HG03159 (cell line): ENCODE data around the gene KRTAP10-7.
"Not testable (repeated sequence)": the region's sequence is repeated elsewhere in the genome, so short reads cannot be mapped to it uniquely, and the experiment has no call there.

Source experiments
- ATAC-seq: cut with Tn5 transposase; IDR thresholded peaks from one replicate; pipeline ENCODE4 v1.9.1; 2021; ENCODE audit warnings: mild to moderate bottlenecking, moderate library complexity; ENCODE audit not compliant: unreplicated experiment

Gene KRTAP10-7, protein sequence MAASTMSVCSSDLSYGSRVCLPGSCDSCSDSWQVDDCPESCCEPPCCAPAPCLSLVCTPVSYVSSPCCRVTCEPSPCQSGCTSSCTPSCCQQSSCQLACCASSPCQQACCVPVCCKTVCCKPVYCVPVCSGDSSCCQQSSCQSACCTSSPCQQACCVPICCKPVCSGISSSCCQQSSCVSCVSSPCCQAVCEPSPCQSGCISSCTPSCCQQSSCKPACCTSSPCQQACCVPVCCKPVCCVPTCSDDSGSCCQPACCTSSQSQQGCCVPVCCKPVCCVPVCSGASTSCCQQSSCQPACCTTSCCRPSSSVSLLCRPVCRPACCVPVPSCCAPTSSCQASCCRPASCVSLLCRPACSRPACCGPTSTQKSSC

DNA sequence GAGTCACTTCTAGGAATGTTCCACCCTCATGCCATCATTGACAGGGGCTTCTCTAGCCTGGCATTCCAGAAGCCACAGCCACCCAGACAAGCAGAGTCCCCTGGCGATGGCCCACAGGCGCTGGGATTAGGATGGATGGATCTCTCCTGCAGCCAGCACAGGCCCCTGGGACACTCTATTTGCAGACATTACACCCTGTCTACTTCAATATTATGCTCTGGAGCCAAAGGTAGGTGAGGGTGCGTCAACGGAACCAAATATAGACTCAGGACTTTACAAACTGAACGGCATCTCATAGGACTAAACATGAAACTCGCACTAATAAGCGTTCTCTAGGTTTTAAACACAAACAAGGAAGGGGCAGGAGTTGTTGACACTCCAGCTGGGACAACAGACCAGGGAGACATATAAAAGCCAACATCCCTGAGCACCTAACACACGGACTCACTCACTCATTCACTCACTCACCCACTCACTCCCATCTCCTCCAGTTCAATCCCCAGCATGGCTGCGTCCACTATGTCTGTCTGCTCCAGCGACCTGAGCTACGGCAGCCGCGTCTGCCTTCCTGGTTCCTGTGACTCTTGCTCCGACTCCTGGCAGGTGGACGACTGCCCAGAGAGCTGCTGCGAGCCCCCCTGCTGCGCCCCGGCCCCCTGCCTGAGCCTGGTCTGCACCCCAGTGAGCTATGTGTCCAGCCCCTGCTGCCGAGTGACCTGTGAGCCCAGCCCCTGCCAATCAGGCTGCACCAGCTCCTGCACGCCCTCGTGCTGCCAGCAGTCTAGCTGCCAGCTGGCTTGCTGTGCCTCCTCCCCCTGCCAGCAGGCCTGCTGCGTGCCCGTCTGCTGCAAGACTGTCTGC is at the start of gene KRTAP10-7:
KRTAP10-7 (plus strand) TSS at position 480 of the 861 bp plus-strand sequence; CDS start at position 505, 25 bp downstream.
- ATAC-seq, result not testable (repeated sequence)

DNA sequence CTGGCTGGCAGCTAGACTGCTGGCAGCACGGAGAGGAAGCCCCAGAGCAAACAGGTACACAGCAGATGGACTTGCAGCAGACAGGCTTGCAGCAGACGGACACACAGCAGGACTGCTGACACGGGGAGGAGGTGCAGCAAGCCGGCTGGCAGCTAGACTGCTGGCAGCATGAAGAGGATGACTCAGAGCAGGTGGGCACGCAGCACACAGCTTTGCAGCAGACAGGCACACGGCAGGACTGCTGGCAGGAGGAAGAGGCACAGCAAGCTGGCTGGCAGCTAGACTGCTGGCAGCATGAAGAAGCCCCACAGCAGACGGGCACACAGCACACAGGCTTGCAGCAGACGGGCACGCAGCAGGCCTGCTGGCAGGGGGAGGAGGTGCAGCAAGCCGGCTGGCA is 49.6 kb upstream of the KRTAP10-7 start:
- no peak for ATAC-seq

DNA sequence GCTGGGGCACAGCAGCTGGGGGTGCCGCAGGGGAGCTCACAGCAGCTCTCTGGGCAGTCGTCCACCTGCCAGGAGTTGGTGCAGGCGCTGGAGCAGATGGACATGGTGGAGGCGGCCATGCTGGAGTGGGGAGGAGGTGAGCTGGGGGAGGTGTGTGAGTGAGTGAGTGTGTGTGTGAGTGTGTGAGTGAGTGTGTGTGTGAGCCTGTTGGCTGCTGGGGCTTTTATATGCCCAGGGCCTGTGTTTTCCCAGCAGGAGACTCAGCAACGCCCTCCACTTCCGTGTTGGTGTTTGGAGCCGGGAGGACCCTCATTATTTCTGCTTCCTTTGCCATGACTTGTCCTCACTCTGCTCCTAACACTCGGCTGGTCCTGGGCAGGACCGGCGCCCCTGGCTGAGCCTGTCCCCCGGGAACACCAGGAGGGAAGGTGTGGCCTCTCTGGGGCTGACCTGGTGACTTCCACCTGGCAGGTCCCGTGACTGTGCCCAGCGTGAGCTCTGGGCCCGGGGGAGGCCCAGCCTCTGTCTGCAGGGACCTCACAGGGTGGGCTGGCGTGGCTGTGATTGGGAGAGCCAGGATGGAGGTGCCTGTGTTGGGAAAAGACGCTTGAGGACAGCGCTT is 48.9 kb upstream of the KRTAP10-7 start, which contains the start of gene KRTAP10-2:
KRTAP10-2 (minus strand) TSS at position 166 of the 622 bp plus-strand sequence; CDS start at position 119, 47 bp downstream.
- no peak for ATAC-seq

DNA sequence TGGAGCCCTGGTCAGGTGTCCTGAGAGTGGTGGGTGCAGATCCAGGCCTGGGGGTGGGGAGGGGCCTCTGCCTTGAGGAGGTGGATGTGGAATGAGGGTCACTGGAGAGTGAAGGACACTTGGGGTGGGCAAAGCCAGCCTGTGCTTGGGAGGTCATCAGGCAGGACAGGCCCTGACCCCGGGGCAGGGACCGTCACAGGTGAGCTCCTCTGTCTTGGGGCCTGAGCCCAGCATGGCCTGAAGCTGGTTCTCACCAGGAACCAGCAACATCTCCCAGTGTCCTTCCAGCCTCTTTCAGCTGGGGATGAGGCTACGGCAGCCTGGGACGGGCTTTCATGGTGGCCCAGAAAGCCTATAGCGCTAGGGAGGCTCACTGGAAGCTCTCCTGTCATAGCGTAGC is 48.3 kb upstream of the KRTAP10-7 start:
- no peak for ATAC-seq

DNA sequence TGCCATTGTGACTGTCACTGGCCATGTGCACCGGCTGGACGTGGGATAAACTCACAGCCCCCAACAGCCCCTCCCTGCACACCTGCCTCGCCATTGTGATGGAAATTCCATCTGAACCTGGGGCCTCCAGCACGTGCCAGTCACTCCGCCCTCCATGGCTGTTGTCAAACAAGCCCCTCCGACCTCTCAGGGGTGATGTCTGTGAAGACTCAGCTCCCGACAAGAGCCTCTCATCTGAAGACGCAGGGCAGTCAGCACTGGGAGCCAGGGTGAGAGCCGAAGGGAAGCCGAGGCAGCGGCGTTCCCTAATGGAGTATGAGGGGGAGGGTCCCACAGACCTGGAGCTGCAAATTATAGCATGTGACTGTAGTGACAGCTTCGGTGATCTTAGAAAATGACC is 47.7 kb upstream of the KRTAP10-7 start:
- no peak for ATAC-seq

DNA sequence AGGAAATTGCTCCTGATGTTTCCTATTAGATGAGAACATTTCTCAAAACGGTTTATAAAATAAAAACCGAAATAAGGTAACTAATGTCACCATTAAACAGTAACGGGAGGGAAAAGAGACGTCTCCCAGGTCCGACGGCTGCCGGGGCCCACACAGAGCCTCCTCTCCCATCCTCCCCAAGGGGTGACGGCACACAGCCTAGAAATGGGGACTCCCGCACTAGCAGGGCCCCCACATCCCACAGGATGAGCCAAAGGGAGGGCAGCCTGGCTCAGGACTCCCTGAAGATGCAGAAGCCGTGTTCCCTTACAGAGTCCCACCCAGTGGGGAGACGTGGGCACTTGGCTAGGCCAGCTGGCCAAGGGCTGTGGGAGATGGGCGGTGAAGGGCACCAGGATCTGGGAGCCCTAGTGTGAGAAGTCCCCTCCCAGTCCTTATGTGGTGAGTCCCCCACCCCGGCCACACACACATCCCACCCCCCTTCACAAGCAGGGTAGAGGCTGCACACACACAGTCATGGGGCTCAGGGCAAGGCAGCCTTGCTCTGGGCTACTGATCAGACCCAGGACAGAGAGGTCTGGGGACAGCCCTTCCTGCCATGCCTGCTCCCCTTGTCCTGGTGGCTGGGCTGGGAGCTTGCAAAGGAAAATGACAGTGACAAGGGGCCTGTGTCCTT is 45.1 kb upstream of the KRTAP10-7 start:
- ATAC-seq, result no peak

DNA sequence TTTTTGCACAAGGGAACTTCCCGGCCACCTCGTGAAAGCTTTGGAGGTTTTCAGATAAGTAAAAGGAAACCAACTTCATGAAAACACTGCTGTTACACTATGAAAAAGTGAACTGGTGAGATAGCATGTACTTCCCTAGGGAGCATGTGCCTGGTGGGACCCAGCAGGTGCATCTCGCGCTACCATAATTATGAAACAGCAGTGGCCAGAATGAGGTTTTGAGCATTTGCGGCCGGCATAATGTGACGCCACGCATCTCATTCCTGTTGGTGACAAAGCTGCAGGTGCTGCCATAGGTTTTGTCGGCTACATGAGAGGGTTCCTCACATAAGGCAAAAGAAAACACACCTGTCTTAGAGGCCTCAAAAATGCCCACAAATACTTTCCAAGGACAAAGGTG is 43.5 kb upstream of the KRTAP10-7 start:
- no peak for ATAC-seq

DNA sequence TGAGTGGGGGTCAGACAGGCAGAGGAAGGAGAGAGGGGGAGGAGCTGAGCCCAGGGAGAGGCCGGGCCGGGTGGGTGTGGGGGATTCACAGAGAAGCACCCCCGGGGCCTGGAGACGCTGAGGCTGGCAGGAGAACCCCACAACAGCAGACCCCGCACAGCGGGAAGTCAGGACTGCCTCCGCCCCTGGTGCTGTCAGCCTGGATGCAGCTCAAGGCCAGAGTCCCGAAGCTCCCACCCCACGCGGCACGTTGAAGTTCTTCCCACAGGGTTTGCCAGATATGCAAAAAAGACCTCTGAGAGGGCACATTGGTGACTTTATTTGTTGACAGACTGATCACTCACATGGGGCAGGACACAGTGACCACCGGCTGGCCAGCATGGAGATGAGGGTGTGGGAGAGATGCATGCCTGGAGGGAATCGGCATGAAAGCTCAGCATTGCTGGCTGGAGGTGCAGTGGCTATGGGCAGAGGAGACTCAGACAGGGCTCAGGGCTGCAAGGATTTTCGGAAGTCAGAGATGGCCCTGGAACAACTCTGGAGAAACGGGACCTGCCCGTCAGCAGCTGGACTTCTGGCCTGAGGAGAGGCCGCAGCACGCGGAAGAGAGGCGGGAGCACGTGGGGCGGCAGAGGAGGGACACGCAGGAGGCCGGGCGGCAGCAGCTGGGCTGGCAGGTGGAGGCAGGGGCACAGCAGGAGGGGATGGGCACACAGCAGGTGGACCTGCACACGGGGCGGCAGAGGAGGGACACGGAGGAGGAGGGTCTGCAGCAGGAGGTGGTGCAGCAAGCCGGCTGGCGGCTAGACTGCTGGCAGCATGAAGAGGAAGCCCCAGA is 42.7 kb upstream of the KRTAP10-7 start:
- no peak for ATAC-seq

DNA sequence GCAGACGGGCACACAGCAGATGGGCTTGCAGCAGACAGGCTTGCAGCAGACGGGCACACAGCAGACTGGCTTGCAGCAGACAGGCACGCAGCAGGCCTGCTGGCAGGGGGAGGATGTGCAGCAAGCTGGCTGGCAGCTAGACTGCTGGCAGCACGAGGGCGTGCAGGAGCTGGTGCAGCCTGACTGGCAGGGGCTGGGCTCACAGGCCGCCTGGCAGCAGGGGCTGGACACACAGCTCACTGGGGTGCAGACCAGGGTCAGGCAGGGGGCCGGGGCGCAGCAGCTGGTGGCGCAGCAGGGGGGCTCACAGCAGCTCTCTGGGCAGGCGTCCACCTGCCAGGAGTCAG is 42.1 kb upstream of the KRTAP10-7 start:
- not testable (repeated sequence) for ATAC-seq

DNA sequence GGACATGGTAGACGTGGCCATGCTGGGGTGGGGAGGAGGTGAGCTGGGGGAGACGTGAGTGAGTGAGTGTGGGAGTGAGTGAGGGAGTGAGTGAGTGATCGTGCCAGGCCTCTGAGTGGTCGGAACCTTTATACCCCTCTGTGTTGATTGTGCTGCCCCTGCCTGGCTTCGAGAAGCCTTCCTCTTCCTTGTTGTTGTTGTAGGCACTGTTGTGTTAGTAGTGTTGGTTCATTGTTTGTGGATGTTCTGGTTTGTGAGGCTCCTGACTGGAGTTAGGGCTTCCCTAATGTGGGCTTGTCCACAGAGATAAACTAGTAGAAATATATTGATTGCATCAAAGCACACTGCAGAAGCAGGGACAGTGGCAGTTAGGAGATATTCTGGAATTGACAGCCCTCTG is 41.7 kb upstream of the KRTAP10-7 start, which contains the start of gene KRTAP10-3:
KRTAP10-3 (minus strand) TSS at position 101 of the 400 bp plus-strand sequence; CDS start at position 21, 80 bp downstream.
- ATAC-seq, result no peak

DNA sequence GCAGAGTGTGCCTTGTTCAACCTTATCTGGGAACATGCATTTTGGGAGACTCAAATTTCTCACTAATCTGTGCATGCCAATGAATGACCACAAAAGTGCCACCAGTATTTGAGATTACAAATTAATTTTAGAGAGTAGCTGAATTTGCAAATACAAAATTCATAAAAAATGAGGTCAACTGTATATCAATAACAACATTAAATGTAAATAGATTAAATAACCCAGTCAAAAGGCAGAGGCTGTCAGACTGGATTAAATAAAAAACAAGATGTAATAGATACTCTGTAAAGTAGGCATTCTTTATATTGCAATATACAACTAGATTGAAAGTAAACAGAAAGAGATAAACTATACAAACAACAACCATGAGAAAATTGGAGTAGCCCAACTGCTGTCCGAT is 36.3 kb upstream of the KRTAP10-7 start:
- no peak for ATAC-seq

DNA sequence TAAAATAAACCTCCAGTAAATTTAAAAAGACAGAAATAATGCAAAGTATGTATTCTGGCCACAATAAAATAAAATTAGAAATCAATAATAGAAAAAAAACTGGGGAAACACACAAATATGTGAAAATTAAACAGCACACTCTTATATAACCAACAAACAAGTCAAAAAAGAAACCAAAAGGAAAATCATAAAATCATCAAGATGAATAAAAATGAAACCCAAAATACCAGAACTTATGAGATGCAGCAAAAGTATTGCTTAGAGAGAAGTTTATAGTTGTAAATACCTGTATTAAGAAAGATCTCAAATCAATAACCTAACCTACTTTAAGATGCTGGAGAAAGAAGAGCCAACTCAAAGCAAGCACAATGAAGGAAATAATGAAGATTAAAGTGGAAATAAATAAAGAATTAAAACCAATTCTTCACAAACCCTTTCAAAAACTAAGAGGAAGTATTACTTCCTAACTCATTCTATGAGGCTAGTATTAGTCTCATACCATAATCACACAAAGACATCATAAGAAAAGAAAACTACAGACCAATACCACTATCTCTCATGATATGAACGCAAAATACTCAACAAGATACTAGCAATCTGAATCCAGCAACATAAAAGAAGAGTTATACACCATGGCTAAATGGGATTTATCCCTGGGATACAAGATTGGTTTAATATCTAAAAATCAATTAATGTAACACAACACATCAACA is 35.4 kb upstream of the KRTAP10-7 start:
- ATAC-seq, result no peak

DNA sequence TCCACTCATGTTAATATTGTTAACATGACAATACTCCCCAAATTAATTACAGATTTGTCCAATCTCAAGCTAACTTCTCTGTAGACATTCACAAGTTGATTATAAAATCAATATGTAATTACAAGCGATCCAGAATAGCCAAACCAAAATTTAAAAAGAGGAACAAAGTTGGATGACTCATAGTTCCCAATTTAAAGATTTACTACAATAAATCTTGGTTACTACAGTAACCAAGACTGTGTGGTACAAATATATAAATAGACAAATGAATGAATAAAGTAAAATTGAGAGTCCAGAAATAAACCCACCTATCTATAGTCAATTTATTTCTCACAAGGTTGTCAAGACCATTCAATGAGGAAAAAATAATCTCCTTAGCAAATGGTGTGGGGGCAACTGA is 34.0 kb upstream of the KRTAP10-7 start:
- ATAC-seq, result no peak

DNA sequence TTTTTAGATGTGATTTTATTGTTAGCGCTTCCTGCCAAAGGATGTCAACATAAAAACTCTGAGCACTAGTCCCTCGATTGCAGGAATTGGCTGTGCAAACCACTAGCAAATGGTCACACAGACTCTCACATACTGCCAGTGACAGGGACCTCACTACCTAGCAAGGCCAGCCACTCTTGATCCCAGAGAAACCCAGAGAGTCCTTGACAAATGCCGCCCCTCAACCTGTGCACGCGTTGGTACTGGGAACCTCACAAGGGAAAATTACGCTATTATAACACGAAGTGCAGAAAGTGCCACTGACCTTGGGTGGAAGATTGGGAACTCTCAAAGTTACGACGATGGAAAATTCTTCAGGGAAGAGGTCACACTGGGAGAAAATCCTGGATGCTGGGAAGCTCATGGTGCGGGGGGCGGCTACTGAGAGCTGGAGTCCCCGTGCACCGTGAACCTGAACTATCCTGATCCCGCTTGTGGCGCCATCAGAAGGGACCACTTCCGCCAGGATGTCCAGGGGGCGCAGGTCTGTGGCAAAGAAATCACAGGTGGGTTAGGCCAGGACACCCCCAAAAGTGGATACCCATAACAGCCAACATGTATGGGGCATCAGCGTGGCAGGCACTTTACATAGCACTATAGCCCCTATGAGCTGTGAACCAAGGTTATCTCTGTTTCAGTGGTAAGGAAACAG is 32.8 kb upstream of the KRTAP10-7 start:
- ATAC-seq, result no peak

DNA sequence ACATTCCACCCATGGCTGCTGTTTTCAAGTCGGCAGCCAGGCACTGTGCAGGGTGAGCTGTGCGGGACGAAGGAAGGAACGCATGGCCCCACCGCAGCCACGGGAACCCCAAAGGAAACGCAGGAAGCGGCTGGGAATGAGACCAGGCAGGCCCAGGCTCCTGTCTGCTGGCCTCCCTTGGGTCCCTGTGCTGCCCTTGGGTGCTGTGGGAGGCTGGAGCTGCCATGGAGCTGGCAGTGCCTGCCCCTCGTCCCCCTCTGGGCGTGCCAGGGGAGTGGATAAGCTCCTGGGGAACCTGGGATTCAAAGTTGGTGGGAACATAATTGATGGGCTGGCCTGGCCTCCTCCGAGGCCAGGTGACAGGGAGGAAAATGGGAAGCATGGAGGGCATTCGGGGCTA is 32.1 kb upstream of the KRTAP10-7 start:
- ATAC-seq, result no peak

DNA sequence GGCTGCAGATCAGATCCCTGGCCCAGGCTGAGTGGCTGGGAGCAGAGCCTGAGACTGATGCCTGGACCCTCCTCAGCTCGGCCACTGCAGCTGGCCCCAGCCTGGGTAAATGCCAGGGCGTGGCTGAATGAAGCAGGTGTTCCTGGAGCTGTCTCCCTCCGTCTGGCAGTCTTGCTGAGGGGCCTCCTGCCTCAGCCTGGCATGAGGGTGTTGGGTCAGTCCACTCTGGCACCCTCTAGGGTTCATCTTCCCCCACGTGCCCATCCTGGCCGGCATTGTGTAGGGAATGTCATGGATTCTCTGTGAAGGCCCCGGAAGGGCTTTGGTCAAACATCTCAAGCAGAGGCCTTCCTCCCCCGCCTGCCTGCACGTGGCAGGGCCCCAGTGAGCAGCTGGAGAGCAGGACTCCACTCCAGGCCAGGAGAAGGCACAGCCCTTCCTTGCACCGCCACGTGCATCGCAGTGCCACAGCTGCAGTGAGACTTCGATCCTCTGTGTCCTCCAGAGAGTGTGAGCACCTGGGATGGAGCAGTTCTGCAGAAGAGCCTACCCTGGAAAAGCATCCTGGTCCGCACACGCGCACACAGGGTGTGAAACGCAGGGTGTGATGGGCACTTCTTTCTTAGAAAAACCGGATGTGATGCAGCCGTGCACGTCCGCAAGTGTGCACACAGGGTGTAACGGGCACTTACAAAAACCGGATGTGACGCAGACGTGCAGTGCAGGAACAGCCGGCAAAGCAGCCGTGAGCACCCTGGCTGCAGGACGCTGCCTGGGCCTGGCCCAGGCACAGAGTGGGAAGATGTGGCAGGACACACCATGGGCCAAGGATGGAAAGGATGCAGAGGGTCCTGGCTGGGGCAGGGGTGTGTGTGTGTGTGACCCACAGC is 31.5 kb upstream of the KRTAP10-7 start:
- no peak for ATAC-seq

DNA sequence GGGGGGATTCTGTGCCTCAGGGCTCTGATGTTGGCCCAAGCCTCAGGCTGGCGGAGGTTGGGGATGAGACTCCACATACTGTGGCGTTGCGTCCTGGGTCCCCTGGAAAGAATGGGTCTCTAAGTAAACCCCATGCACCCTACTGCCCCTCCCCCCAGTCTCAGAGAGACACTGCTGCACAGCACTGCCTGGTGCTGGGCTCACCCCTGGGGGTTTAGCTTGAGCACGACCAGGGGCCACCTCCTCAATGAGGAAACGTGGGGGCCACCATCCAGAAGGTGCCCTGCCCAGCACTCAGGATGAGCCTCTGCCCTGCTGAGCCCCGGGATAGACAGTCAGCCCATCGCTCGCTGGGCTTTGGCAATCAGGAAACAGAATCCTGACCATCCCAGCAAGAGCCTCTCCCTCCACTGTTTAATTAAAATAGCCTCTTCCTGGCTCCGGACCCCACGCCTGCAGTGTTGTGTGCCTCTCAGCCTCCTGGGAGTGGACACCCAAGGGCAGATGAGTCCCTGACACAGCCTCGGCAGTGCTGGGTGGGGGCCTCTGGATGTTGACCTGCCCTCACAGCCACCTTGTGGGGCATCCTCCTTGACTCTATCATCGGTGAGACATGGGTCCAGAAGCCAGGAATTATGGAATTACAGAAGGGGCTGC is 30.4 kb upstream of the KRTAP10-7 start:
- ATAC-seq, result no peak
